Thyroid gland (tissue), 4 donors: ENCODE results near the gene CHST7.

Experiments
- CTCF ChIP-seq, 6 experiments: fragments of 200-600 bp in 3 of 6; fragments of 450-650 bp in 3 of 6; sonication (generic) in 3 of 6; IDR thresholded peaks; one replicate each; pipeline ENCODE4 v1.5.1; 2016 to 2019; ENCODE audit warnings: antibody characterized with exemption in 6 of 6, mild to moderate bottlenecking in 2 of 6, inconsistent platforms in 1 of 6, moderate library complexity in 1 of 6
- POLR2A ChIP-seq, 2 donors: fragments of 450-650 bp; IDR thresholded peaks; one replicate each; pipeline ENCODE4 v1.6.1; 2017; ENCODE audit warnings: antibody characterized with exemption in 2 of 2, mild to moderate bottlenecking in 2 of 2, moderate library complexity in 1 of 2

- peak in 4 of 6 experiments; percentile 4 to 37 (median 28) for TF ChIP-seq CTCF (IDR thresholded peaks at IDR 0.05)
- TF ChIP-seq POLR2A (IDR thresholded peaks at IDR 0.05) = no peak
These were observed 18.6 kb upstream of the CHST7 start for GRCh38 chrX:46554942-46555341.
